GM19043 (cell line): ENCODE results near the gene NUDT16.
A peak's percentile ranks its signal among the peaks of the same experiment; 100 is the strongest.
"Not testable (repeated sequence)": the region's sequence is repeated elsewhere in the genome, so short reads cannot be mapped to it uniquely, and the experiment has no call there.

ENCODE experiments used
- ATAC-seq: cut with Tn5 transposase; IDR thresholded peaks from one replicate; pipeline ENCODE4 v1.9.1; 2021; ENCODE audit warnings: low read depth; ENCODE audit not compliant: unreplicated experiment

Gene NUDT16

DNA sequence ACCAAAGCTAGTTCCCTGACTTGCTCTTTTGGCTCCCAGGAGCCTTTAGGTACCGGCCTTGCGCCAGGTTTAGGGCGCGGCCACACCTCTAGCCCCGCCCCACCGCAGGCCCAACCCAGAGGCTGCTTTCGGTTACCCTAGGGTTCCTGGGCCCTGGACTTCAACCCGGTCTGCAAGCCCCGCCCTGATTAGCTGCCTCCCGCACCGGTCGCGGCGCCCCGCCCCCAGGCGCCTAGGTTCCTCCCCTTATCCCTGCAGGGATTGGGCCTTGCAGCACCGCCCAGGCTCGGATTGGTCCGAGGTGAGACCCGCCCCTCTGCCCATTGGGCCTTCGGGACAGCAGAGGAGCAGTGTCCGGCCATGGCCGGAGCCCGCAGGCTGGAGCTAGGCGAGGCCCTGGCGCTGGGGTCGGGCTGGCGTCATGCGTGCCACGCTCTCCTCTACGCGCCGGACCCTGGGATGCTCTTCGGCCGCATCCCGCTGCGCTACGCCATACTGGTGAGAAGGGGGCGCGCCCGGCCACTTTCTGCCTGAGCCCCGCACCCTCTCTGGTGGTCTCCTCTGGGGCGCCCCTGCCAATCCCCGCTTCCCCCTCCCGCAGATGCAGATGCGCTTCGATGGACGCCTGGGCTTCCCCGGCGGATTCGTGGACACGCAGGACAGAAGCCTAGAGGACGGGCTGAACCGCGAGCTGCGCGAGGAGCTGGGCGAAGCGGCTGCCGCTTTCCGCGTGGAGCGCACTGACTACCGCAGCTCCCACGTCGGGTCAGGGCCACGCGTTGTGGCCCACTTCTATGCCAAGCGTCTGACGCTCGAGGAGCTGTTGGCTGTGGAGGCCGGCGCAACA, at the start of gene NUDT16:
Gene NUDT16, plus strand, starts transcription at position 330 of the 847 bp plus-strand sequence. Its CDS starts 31 bp downstream, at position 361.
- peak; percentile 98 for ATAC-seq

DNA sequence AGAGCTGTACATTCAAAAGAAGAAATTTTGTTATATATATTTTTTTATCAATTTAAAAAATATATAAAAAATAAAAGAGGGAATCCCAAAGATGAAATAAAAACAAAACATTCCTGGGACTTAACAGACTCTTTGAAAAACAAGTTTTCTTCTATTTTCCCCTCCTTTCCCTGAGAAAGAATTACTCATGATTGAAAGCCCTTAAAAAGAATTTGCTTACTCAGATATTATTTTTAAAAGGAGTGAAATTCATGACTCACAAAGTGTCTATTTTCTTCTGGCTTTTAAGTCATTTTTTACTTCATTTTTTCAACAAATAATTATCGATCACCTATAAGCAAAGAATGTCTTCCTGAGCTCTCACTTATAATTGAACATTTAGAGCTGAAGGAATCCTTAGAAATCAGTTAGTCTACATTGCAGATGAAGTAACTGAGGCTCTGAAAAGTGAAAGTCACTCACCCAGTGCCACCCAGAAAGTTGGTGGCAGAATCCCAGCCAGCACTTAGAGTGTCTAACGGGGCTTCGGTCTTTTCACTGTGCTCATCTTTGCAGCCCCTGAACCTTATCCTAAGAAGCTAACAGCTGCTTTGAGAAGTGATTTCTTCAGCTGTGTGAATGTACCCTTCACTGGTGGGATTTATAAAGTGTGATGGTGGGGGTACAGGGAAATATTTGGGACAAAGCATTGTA, 42.5 kb upstream of the NUDT16 start:
- no peak for ATAC-seq

- ATAC-seq: no peak
Measured at GRCh38 chr3:131341761-131342160, 39.8 kb upstream of the NUDT16 start.

DNA sequence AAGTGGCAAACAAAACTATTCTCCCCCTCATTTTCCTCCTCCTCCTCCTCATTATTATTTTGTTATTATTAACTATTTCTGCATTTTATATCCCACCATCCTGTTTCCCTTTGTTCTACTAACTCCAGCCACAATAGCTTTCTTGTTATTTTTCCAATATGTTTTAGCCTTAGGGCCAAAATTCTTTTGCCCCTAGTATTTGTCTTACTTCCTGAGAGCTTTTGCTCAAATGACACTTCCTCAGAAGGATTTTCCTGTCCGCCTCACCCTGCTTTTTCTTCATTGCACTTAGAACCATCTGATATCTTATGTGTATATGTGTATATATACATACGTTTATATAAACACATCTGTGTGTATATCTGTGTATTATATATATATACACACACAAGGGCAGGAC, 32.7 kb upstream of the NUDT16 start:
- no peak for ATAC-seq

DNA sequence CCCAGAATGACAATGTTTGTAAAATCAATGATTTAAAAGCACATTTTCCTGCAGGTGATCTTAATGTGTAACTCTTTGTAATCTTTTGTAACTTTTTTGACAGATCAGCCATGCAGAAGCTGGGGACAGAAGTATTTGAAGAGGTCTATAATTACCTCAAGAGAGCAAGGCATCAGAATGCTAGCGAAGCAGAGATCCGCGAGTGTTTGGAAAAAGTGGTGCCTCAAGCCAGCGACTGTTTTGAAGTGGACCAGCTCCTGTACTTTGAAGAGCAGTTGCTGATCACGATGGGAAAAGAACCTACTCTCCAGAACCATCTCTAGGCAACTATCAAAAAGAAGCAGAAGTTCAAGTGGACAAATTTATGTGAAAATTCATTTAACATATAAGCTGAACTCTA, 32.1 kb upstream of the NUDT16 start:
- ATAC-seq: no peak

GRCh38 chr3:131349946-131350347, 31.6 kb upstream of the NUDT16 start:
- no peak for ATAC-seq

DNA sequence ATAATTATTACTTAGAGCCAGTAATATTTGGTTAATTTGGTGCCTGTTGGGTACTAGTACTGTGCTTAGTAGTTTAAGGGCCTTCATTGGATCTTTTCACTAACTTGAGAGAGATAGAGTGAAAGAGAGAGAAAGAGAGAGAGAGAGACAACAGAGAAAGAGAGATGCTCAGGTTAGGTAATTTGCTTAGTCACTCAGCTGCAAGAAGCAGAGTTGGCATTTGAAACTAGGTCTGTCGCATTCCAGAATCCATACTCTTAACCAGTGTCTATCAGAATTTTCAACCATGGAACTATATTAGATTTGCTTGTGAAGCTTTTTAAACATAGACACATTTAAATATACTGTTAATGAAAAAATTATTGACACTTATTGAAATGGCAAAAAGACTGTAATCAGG, 31.1 kb upstream of the NUDT16 start:
- no peak for ATAC-seq

DNA sequence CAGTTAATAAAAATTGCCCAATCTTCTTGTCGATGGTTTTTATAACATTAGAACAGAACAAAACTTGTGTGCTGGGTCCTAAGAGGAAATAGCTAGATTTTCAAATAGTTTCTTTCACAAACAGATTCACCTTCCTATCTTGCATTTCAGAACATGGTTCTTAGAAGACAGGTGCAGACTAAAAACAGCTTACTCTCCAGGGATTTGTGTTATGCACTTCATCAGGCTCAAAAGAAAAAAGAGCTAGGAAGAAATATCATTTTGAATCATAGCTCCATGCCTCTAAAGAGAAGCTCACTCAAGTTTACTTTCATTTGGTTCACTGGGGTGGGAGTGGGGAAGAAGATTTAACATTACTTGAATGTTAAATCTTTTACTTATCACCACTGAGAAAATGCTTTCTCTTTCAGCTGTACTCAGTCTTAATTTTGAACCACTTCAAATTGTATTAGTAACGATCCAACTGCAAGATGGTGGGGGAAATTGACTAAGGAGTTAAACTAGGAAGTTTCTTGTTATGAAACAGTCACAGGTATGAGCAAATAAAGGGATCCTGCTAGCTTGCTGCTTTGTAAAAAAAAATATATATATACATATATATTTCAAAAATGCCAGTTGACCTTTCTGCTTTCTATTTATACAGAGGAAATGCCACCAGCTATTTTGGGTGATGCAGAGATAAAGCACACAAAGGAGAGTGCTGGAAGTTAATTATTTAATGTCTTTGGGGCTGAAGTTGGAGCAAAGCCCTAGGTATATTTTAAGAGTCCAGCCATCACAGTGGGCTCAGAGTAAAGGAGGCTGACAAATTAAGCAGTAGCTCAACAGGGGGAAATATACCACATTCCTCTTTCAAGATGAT, 28.3 kb upstream of the NUDT16 start:
- no peak for ATAC-seq

- ATAC-seq: no peak
Measured at GRCh38 chr3:131353986-131354385, 27.6 kb upstream of the NUDT16 start.

DNA sequence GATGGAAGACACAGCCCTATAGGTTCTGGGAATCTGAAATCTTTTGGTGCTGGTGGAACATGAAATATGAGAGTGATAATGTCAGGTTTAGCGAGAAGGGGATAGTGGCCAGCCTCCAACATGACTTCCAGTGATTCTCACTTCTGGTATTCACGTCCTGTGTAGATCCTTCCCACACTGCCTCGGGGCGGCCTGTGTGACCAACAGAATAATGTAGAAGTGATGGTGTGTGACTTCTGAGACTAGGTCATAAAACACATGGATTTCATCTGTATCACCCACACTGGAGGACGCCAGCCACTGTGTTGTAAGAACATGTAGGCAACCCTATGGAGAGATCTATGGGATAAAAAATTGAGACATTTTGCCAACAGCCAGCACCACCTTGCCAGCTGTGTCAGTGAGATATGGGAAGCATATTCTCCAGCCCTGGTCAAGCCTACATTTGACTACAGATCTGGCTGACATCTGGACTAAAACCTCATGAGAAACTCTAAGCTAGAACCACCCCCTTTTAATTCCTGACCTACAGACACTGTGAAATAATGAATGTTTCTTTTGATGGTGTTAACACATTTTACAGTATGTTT, 25.5 kb upstream of the NUDT16 start:
- no peak for ATAC-seq

GRCh38 chr3:131357275-131357674, 24.3 kb upstream of the NUDT16 start:
- ATAC-seq: no peak

DNA sequence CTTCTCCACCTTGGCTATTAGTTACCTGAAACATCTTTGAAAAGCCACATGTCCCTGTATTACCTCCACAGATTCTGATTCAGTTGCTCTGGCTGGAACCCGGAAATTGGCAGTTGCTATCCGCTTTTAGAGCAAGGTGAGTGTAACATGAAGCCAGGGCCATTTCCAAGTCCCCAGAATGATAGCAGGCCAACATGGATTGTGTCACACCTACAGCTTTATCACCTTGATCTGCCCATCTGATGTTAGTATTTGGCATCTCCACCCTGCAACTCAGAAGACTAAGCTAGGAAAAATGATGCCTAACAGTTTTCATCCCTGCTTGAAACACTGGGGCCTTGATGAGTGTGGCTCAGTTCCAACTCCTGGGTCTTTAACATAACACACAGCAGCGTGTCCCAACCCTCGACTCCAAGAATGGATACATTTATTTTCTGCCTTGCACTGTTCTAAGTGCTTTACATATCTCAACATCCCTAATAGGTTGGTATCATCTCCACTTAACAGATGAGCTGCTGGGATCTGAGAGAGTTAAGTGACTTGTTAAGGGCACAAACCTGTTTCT, 21.3 kb upstream of the NUDT16 start:
- no peak for ATAC-seq

DNA sequence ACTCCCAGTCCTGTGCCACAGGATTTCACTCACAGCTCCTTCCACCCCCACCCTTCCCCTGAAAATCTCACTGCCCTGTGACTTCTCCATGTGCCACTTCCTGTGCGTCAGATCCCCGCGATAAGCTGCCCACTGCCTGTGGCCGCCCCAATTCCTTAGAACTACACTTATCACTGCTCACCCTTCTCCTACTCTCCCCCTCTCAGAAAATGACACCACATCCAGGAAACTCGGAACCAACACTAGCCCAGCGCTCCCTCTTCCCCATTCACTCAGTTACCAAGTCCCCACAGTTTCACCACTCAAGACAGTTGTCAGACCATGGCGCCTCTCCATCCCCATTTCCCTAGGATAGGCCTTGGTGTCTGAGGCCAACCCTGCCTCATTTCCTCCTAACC, 20.5 kb upstream of the NUDT16 start:
- ATAC-seq: not testable (repeated sequence)

- peak; percentile 89 for ATAC-seq
Measured at GRCh38 chr3:131361464-131362421, 19.8 kb upstream of the NUDT16 start.

- no peak for ATAC-seq
Measured at GRCh38 chr3:131363275-131363674, 18.3 kb upstream of the NUDT16 start.

DNA sequence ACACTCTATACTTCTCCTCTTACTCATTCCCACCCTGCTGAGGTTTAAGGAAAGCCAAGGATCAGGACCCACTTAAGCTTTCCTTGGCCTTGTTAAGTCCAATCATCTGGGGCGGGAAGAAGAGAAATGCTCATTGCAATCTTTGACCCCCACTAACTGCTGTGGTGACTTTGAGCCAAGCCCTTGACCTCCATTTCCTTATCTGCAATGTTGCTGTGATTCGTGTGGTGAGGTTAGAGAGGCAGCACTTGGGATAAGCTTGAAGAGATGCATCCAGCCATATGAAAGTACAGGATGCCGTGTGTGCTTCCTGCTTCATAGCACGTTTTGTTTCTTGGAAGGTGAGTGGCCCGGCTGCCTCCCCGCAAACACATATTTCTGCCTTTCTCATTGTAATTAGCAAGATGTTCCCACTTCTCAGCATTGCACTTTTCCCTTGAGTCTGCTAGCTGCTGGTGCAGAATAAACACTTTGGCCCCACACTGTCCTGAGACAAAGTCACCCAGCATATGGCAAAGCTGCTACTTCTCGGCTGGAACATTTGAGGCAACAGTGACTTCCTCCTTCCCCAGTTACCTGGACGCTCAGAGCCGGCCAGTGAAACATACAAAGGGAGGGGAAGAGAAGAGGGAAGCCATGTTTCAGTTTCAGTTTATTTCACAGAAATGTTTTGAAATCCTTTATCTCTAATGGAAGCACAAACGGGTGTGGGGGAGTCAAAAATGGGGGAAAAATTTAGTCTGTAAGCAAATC, 10.5 kb upstream of the NUDT16 start:
- ATAC-seq: no peak

GRCh38 chr3:131371688-131372066, 9.9 kb upstream of the NUDT16 start:
- no peak for ATAC-seq

GRCh38 chr3:131374741-131375140, 6.8 kb upstream of the NUDT16 start:
- ATAC-seq: no peak
